ENCODE results near the gene AMIGO3. TPM values are rescaled to one million over a fixed set of nuclear protein-coding genes. Genes with fewer than 3 reads are reported as not detected.
"Not testable (repeated sequence)": the region's sequence is repeated elsewhere in the genome, so short reads cannot be mapped to it uniquely, and the experiment has no call there.

Gene AMIGO3
- total and polyA plus RNA-seq, 10 of the 15 experiments (the other 5 are each of a cell fraction or from before 2014, with no cell fraction given), result 0.07 to 1.3 (median 0.44) TPM; not detected in 3

DNA sequence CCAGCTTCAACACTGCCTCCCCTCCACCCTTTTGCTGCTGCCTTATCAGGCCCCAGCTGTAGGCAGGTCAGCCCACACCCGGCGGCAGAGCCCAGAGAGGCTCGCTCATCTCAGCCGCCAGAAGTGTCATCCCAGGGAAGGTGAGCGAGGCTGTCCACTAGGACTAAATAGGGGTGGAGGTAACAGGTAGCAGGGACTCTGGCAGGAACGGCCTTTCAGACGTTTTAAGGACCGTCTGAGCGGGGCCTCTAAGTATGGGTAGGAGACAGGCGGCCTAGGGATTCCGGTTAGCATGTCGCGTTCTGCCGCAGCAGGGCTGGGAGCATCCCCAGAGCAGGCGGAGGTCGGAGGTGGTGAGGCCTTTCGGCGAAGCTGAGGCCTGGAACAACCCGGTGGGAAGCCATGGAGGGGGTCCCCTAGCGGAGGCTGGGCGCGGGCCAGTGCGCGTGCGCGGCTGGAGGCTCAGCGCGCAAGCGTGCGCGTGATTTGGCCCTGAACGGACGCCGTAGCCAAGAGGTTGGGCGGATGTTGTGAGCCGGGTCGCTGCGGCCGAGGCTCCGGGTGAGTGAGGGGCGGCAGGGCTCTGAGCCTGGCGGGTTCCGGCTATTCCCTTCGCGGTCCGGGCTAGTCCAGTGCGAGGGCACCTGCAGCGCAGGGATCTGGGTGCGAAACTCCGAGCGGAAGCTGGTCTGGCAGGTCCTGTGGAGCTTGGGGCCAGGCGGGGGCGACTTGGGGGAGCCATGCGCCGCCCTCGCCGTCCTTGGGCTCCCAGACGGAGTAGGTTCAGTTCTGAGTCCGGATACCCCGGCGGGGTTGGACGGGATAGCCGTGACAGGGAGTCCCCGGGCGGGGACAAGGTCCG lies 30.2 kb downstream of the AMIGO3 start, which contains the start of the genes MST1 and RNF123 (continued):
- TF ChIP-seq, protein P1, sequence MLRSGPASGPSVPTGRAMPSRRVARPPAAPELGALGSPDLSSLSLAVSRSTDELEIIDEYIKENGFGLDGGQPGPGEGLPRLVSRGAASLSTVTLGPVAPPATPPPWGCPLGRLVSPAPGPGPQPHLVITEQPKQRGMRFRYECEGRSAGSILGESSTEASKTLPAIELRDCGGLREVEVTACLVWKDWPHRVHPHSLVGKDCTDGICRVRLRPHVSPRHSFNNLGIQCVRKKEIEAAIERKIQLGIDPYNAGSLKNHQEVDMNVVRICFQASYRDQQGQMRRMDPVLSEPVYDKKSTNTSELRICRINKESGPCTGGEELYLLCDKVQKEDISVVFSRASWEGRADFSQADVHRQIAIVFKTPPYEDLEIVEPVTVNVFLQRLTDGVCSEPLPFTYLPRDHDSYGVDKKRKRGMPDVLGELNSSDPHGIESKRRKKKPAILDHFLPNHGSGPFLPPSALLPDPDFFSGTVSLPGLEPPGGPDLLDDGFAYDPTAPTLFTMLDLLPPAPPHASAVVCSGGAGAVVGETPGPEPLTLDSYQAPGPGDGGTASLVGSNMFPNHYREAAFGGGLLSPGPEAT (IDR thresholded peaks at IDR 0.05; ENCODE audit: low read depth), result peak; percentile 75
- TF ChIP-seq NR2C1 (IDR thresholded peaks at IDR 0.05) (peak; percentile 53; the same call in 1 of the 2 replicates), IKZF2 (IDR thresholded peaks at IDR 0.05) (no peak)

DNA sequence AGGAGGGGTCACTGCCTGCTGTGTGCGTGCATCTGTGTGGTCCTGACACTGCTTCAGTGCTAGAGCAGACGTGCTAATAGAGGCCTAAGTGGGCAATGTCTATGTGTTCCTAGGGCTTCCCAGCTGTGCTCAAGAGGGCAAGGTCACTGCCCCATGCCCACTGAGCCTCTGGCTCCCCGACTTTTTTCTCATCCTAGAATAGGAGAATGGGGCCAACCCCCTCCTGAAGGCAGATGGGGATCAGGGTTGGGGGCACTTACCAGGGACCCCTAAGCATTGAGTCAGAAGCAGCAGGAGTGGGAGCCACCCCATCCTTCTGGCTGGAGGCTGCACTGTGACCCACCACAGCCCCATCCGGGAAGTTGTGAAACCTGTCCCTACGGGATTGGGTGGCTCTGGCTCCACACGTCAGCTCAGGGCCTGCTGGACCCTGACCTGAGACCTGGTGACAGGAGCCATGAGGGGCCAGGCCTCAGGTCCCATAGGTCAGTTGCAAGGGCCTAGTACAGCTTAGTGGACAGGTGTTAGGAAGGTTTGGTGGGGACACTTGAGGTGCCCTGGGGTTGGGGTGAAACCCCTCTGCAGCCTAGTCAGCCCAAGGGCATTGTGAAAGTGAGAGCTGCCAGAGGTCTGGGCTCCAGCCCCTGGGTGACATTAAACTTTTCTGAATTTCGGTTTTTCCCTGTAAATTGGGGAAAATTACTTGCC lies 31.0 kb downstream of the AMIGO3 start:
- H3K27me3 ChIP-seq (replicated peaks in 1 of 2; ENCODE audit: control insufficient read depth in 2 of 2, insufficient read depth in 2 of 2, low read length in 1 of 2); H4K20me1 ChIP-seq (ENCODE audit: control insufficient read depth, insufficient read depth); RAD21 ChIA-PET (ENCODE audit: unreplicated experiment); H3K4me1 ChIP-seq (ENCODE audit: control insufficient read depth, insufficient read depth, low read length); BruUV-seq (replicated peaks); H3K36me3 ChIP-seq (ENCODE audit: control insufficient read depth in 2 of 2, insufficient read depth in 2 of 2, low read length in 1 of 2); intact Hi-C loops (cut with micrococcal nuclease; ENCODE audit: unreplicated experiment); SMC1A ChIA-PET (ENCODE audit: uncharacterized antibody, unreplicated experiment); H3K9me3 ChIP-seq (replicated peaks; ENCODE audit: control insufficient read depth, insufficient read depth, low read length); DNase-seq (ENCODE audit: low read depth, low spot score); FAIRE-seq; H2AFZ ChIP-seq (ENCODE audit: control insufficient read depth, low read depth, low read length); in situ Hi-C loops (cut with MboI): not testable (repeated sequence)
- Histone ChIP-seq H3K27ac (ENCODE audit: control insufficient read depth, insufficient read depth) (peak overlapping the region; percentile 89), H3K79me2 (ENCODE audit: control insufficient read depth, insufficient read depth, low read length) (peaks cover 14% of the 10 kb centered on the region), H3K4me3 (peak overlapping the region; percentile 62), H3K4me2 (ENCODE audit: control insufficient read depth, insufficient read depth) (peak overlapping the region; percentile 99), H3K9ac (ENCODE audit: control insufficient read depth, insufficient read depth, low read length) (peak overlapping the region; percentile 91)
- ChIA-PET CTCF (interaction anchor here (0.9 to 1.3 kb wide), 2 partner anchors 13 to 149 kb away, joined by 3 read pairs; no protein-coding TSS in a partner anchor), POLR2A (interaction anchor here (1.1 kb wide), 1 partner anchor 60 kb away, joined by 3 read pairs; no protein-coding TSS in a partner anchor)
- WGBS (ENCODE audit: insufficient coverage, insufficient replicate concordance, low lambda C conversion rate, missing lambda C conversion rate), result 73% methylated on average over 7 of the region's 7 CpGs
- ATAC-seq, result peak; percentile 14

DNA sequence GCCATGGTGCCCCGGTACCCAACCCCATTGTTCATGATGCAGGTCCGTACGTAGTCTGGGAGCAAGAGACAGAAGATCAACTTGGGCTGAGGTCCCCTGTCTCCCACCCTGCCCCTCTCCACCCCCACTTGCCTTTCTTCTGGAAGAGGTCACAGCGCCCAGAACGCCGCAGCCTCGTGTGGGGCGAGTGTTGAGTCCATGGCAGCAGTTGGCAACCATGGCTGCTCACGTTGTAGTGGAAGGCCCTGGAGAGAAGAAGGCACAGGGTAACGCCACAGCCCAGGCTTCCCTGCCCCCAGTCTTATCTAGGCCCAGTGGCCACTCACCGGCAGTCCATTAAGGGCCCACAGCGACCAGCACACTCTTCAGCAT lies 32.1 kb downstream of the AMIGO3 start:
- intact Hi-C loops (cut with micrococcal nuclease; ENCODE audit: unreplicated experiment); H3K4me3 ChIP-seq; POLR2A ChIA-PET; ATAC-seq; SMC1A ChIA-PET (ENCODE audit: uncharacterized antibody, unreplicated experiment); H3K9ac ChIP-seq (ENCODE audit: control insufficient read depth, insufficient read depth, low read length); H4K20me1 ChIP-seq (ENCODE audit: control insufficient read depth, insufficient read depth); H3K4me1 ChIP-seq (ENCODE audit: control insufficient read depth, insufficient read depth, low read length); BruUV-seq (replicated peaks); CTCF ChIA-PET; H3K9me3 ChIP-seq (replicated peaks; ENCODE audit: control insufficient read depth, insufficient read depth, low read length); FAIRE-seq; H3K4me2 ChIP-seq (ENCODE audit: control insufficient read depth, insufficient read depth); in situ Hi-C loops (cut with MboI); H2AFZ ChIP-seq (ENCODE audit: control insufficient read depth, low read depth, low read length); DNase-seq (ENCODE audit: low read depth, low spot score); H3K27me3 ChIP-seq (replicated peaks in 1 of 2; ENCODE audit: control insufficient read depth in 2 of 2, insufficient read depth in 2 of 2, low read length in 1 of 2); RAD21 ChIA-PET (ENCODE audit: unreplicated experiment); H3K27ac ChIP-seq (ENCODE audit: control insufficient read depth, insufficient read depth): not testable (repeated sequence)
- H3K79me2 ChIP-seq (ENCODE audit: control insufficient read depth, insufficient read depth, low read length), result peaks cover 14% of the 10 kb centered on the region
- 80% methylated on average over 11 of the region's 12 CpGs for WGBS (ENCODE audit: insufficient coverage, insufficient replicate concordance, low lambda C conversion rate, missing lambda C conversion rate)
- H3K36me3 ChIP-seq (ENCODE audit: control insufficient read depth in 2 of 2, insufficient read depth in 2 of 2, low read length in 1 of 2), result peaks cover 0 to 10% of the 10 kb centered on the region in 2 experiments; a peak in 3 of 4 replicates

Data from GM12878 (cell line).